NB4 (cell line): ENCODE measurements around the gene PLTP.

Experiments
- DNase-seq: peaks from one replicate; pipeline ENCODE4 v3.0.0; 2010; ENCODE audit warnings: low read depth
- H3K4me3 ChIP-seq: one replicate; pipeline ENCODE4 v1.5.1; 2011; ENCODE audit warnings: mild to moderate bottlenecking, low read depth, low read length, moderate library complexity
- MYC ChIP-seq: IDR thresholded peaks from 2 replicates; pipeline ENCODE4 v1.6.1; 2011; ENCODE audit warnings: low read depth, low read length
- POLR2A ChIP-seq: IDR thresholded peaks from 2 replicates; pipeline ENCODE4 v1.6.1; 2011; ENCODE audit warnings: mild to moderate bottlenecking; ENCODE audit not compliant: insufficient read length; ENCODE audit errors: extremely low read depth
- TF ChIP-seq, protein P1 (sequence below): IDR thresholded peaks from 2 replicates; pipeline ENCODE4 v1.6.1; 2011; ENCODE audit warnings: low read depth, low read length
- TF ChIP-seq, protein P2 (sequence below): IDR thresholded peaks from one replicate; pipeline ENCODE4 v1.5.1; 2012; ENCODE audit warnings: low read depth, low read length

Gene PLTP

DNA sequence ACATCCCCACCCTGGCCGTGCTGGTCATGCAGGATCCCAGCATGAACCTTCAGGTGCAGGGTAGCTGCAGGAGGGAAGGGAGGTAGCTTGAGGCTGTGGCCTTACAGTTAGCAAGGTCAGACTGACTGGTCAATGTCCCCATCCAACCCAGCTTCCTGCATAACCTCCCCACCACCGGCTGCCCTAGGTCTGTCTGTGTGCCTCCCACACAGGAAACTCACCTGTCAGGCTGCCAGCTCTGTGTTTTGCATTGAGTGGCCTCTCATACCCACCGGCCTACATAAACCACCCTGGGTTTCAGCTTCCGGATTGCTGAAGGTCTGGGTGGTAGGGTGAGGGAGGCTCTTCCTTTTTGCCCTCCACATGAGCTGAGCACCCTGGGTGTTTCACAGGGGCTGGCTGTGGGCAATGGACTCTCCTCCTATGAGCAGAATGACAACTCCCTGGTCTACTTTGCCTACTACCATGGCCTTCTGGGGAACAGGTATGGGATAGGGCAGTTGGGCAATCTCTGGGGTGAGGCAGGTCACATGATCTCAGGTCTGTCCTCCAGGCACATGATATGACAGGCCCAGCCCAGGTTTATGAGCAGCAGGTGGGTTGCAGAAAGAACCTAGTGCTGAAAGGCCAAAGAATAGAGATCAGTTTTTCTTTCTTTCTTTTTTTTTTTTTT lies 19.0 kb downstream of the PLTP start:
- H3K4me3 ChIP-seq = peak overlapping the region; percentile 74
- TF ChIP-seq, protein P1, sequence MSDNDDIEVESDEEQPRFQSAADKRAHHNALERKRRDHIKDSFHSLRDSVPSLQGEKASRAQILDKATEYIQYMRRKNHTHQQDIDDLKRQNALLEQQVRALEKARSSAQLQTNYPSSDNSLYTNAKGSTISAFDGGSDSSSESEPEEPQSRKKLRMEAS = no peak
- no peak for TF ChIP-seq POLR2A
- TF ChIP-seq, protein P2, sequence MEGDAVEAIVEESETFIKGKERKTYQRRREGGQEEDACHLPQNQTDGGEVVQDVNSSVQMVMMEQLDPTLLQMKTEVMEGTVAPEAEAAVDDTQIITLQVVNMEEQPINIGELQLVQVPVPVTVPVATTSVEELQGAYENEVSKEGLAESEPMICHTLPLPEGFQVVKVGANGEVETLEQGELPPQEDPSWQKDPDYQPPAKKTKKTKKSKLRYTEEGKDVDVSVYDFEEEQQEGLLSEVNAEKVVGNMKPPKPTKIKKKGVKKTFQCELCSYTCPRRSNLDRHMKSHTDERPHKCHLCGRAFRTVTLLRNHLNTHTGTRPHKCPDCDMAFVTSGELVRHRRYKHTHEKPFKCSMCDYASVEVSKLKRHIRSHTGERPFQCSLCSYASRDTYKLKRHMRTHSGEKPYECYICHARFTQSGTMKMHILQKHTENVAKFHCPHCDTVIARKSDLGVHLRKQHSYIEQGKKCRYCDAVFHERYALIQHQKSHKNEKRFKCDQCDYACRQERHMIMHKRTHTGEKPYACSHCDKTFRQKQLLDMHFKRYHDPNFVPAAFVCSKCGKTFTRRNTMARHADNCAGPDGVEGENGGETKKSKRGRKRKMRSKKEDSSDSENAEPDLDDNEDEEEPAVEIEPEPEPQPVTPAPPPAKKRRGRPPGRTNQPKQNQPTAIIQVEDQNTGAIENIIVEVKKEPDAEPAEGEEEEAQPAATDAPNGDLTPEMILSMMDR = no peak
- TF ChIP-seq MYC = no peak
- DNase-seq = peak; percentile 44

DNA sequence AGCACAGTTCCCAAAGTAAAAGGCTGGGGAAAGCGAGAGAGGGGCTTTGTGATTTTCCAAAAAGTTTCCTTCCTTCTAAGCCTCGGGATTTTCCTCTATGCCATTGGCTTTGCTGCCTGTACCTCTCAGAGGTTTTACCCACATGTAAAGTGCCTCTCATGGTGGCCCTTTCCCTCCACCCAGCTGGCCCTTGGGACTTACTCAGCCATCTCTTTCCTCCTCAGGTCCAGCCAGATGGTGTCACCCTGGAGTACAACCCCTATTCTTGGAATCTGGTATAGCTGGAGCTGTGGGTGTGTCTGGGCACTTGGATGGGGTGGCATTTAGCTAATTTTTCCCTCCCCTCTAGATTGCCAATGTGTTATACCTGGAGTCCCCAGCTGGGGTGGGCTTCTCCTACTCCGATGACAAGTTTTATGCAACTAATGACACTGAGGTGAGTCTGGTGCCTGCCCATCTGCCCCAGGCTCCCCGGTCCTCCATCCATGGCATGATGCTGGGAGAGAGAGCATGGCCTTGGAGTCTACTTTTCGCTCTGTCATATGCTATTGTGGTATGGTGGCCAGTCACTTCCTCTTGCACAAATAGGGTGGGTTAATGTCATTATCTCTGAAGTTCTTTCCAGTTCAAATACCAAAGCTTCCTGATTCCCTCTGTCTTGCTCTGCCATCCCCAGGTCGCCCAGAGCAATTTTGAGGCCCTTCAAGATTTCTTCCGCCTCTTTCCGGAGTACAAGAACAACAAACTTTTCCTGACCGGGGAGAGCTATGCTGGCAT lies 19.7 kb downstream of the PLTP start:
- peak overlapping the region; percentile 74 for H3K4me3 ChIP-seq
- peak; percentile 72 for DNase-seq
- TF ChIP-seq, protein P1 = no peak; the same call in 1 of the 2 replicates
- TF ChIP-seq, protein P2 = peak; percentile 23
- TF ChIP-seq MYC = 0 out of 2 replicates have a peak, but pooled peaks have one; percentile 3
- TF ChIP-seq POLR2A = peak; percentile 10

DNA sequence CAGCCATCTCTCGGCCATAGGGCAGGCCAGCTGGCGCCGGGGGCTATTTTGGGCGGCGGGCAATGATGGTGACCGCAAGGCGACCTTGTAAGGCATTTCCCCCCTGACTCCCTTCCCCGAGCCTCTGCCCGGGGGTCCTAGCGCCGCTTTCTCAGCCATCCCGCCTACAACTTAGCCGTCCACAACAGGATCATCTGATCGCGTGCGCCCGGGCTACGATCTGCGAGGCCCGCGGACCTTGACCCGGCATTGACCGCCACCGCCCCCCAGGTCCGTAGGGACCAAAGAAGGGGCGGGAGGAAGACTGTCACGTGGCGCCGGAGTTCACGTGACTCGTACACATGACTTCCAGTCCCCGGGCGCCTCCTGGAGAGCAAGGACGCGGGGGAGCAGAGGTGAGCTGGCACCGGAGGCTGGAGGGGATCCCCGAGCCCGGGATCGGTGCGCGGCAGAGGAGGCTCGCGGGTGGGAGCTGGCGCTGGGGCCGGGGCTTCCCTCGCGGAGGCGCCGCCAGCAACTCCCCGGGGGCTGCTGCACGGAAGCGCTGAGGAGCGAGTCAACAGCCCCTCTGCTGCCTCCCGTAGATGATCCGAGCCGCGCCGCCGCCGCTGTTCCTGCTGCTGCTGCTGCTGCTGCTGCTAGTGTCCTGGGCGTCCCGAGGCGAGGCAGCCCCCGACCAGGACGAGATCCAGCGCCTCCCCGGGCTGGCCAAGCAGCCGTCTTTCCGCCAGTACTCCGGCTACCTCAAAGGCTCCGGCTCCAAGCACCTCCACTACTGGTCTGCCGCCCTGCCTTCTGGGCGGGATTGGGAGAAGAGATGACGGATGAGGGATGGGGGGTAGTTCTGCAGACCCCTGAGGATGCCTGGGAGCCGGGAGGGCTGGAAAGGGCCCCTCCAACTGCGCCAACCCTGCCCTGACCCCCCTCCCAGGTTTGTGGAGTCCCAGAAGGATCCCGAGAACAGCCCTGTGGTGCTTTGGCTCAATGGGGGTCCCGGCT lies 20.7 kb downstream of the PLTP start, which contains the start of the genes CTSA and NEURL2:
TSS of gene CTSA (plus strand) at position 351 of the 999 bp plus-strand sequence. CDS start at position 585, 234 bp downstream.
TSS of gene NEURL2 (minus strand) at position 224 of the 999 bp plus-strand sequence. CDS start at position 7, 217 bp downstream.
- peak; percentile 89 for TF ChIP-seq MYC
- peak; percentile 51 for TF ChIP-seq POLR2A
- TF ChIP-seq, protein P2 = no peak
- TF ChIP-seq, protein P1 = peak; percentile 99
- peak; percentile 94 for DNase-seq
- H3K4me3 ChIP-seq = peak within 1 kb of the TSS; percentile 74

DNA sequence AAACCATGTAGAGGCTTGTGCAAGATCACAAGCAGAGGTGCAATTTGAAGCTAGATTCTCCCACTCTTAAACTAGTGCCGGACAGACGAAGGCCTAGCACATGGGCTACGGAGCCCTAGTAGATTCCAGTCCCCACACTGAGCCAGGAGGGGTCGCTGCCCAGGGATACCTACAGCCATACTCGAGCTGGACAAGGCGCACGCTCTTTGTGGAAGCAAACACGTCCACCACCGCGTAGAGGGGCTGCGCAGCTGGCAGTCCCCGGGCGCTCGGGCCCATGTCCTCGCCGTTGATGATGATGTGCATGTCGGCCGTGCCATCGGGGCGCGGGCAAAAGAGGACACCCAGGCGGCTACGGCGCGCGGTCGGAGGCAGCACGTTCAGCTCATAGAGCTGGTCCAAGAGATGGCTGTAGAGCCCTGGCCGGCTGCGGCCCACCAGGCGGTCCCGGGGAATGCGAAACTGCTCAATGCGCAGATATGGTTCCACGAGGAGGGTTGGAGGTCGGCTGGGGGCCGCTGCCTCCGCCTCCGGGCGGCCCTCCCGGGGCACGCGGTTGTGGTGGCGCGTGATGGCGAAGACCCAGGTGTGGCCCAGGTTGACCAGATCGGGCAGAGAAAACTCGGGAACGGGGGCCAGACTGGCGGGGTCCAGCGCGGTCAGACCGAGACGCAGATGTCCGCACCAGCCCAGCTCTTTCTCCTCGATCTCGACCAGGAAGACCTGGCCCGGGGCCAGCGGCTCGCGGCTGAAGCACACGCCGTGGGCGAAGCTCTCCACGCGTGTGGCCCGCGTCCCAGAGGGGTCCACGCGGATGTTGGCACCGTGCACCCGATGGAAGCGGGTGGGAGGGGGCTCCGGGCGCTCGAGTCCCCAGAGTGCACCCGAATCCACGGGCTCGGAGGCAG lies 21.6 kb downstream of the PLTP start:
- no peak for DNase-seq
- no peak overlapping the region for H3K4me3 ChIP-seq
- TF ChIP-seq POLR2A = no peak
- TF ChIP-seq, protein P1 = no peak
- TF ChIP-seq, protein P2 = no peak
- no peak for TF ChIP-seq MYC
